Measurements from ENCODE around the gene ZNF140.

Gene ZNF140

DNA sequence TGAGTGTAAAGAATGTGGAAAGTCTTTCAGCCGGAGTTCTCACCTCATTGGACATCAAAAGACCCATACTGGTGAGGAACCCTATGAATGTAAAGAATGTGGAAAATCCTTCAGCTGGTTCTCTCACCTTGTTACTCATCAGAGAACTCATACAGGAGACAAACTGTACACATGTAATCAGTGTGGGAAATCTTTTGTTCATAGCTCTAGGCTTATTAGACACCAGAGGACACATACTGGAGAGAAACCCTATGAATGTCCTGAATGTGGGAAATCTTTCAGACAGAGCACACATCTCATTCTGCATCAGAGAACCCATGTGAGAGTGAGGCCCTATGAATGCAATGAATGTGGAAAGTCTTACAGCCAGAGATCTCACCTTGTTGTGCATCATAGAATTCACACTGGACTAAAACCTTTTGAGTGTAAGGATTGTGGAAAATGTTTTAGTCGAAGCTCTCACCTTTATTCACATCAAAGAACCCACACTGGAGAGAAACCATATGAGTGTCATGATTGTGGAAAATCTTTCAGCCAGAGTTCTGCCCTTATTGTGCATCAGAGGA is 75.5 kb downstream of the ZNF140 start:
- POLR2A ChIA-PET, result no interaction called here
- CTCF ChIA-PET, result no interaction called here
- TF ChIP-seq ARNT (IDR thresholded peaks at IDR 0.05) (no peak), ELF4 (IDR thresholded peaks at IDR 0.05) (no peak)
- no peak for DNase-seq (ENCODE audit: extremely low spot score)
